Cardiac septum (tissue), 1 donor: ENCODE data around the gene TIMP2. TPM values are rescaled to one million over a fixed set of nuclear protein-coding genes. Genes with fewer than 3 reads are reported as not detected.

Source experiments
- DNase-seq: peaks from one replicate; pipeline ENCODE4 v3.0.0-alpha.2; 2020; ENCODE audit warnings: low spot score
- intact Hi-C: fragments of 100-400 bp; cut with DNase I; formaldehyde crosslinking; loops from one replicate; pipeline ENCODE4 v1.14.0; 2022
- total RNA-seq: library from RNA; stranded (reverse); fragmentation: NEBNext Ultra II Directional; extraction: Animal tissue kit (Norgen Biotek cat#: 25700); gene quantifications from one replicate; pipeline ENCODE4 v1.2.1, GENCODE V29; 2021
- donor health status: DM: no; HTN: no; CAD: no.

Gene TIMP2
- total RNA-seq, 1 donor from 2014 or later: 95.5 TPM

- intact Hi-C loops: no loop called here
- no peak for DNase-seq
These were observed 71.2 kb downstream of the TIMP2 start for GRCh38 chr17:78853926-78854394.

DNA sequence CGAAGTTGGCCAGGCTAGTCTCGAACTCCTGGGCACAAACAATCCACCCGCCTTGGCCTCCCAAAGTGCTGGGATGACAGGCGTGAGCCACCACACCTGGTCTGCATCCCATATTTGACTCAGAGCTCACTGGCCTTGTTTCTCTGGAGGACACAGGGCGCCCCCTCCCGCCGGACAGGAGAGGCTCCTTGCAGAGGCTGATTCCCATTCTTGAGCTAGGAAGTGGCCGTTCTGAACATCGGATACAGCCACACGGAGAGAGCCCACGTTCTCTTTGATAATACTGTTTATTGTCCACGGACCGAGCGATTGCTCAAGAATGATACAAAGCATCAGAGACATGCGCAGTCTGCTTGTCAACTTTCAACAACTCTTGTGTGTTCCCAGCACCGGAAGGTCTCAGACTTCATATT is 72.5 kb downstream of the TIMP2 start:
- intact Hi-C loops: no loop called here
- no peak for DNase-seq

DNA sequence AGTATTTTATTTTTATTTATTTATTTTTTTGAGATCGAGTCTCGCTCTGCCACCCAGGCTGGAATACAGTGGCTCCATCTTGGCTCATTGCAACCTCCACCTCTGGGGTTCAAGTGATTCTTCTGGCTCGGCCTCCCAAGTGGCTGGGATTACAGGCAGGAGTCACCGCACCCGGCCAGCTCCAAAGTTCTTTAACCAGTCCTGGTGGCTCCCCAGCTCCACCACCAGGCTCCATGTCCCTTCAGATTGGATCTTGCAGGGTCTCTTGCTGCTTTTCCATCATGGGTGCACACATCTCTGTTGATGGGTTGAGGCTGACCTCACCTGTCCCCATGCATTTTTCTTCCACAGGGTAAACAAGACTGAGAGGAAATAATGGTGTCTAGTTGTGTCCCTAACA is 76.2 kb downstream of the TIMP2 start:
- intact Hi-C loops: no loop called here
- no peak for DNase-seq

GRCh38 chr17:78847052-78847451 is 78.1 kb downstream of the TIMP2 start:
- intact Hi-C loops: no loop called here
- no peak for DNase-seq

GRCh38 chr17:78844301-78845005 is 80.7 kb downstream of the TIMP2 start:
- DNase-seq: no peak
- intact Hi-C loops: no loop called here

GRCh38 chr17:78842881-78843565 is 82.2 kb downstream of the TIMP2 start:
- DNase-seq: no peak
- intact Hi-C loops: no loop called here

DNA sequence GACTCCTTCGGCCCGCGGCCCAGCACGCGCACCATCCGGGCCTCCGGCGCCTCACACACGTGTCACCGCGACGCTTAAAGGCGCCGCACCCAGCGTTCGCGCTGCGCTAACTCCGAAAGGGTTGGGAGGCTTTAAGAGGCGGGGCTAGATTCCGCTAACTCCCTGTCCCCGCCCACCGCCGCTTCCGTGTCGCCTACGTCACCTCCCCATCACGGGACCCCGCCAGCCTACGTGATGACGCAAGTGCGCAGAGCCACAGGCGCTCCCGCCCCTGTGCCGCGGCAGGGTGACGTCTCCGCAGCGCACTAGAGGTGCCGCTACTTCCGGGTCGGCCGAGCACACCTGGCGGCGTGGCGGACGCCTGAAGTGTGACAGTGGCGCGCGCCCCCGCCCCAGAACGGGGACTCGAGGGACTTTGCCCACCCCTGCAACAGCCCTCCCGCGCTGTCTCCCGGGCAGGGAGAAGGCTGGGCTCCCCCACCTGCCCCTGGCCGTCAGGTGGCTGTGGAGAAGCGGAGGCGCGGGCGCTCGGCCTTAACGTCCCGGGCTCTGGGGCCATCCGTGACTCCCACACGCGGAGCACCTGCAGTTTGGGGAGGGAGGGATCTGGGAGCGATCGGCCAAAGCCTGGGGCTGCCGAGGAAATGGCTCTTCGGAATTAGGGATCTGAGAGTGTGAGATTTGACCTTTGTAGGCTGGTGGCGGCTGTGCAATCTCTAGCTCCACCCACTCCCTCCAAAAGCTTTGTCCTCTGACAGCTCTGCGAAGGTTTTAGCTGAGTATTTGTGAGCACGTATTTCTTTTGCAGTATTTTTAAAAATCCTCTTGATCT is 84.2 kb downstream of the TIMP2 start, which contains the start of gene USP36:
USP36 (minus strand) TSS at position 35 of the 832 bp plus-strand sequence. CDS start 4,451 bp downstream, outside the sequence.
- DNase-seq: peak; percentile 100
- intact Hi-C loops: no loop called here

GRCh38 chr17:78840530-78840779 is 84.7 kb downstream of the TIMP2 start:
- intact Hi-C loops: no loop called here
- no peak for DNase-seq

GRCh38 chr17:78839762-78840529 is 85.2 kb downstream of the TIMP2 start:
- intact Hi-C loops: no loop called here
- DNase-seq: peak; percentile 81

DNA sequence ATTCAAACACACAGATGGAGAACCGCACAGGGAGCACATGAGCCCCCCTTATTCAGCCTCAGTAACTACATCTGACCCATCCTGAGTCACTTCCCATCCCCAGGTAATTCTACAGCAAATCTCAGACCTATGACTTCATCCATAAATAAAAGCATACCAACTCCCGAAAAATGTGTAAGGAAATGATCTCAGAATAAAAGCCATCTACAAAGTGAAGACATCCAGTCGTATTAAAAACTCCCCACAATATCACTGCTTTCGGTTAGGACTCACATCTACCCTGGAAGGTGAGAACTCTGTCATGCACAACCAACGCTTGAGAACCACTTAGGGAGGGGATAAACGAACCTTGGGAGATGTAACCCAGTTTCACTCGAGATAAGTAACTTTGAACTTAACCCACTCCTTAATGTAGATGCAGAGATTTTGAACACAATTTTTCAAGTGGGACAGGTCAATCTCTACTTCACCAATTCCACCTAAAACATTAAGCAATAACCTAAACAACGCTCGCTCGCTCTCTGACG is 85.9 kb downstream of the TIMP2 start:
- DNase-seq: no peak
- intact Hi-C loops: no loop called here

GRCh38 chr17:78838574-78839005 is 86.6 kb downstream of the TIMP2 start:
- DNase-seq: no peak
- intact Hi-C loops: no loop called here

GRCh38 chr17:78836420-78837021 is 88.7 kb downstream of the TIMP2 start:
- no peak for DNase-seq

GRCh38 chr17:78834571-78834970 is 90.6 kb downstream of the TIMP2 start:
- intact Hi-C loops: no loop called here
- no peak for DNase-seq

More at GRCh38 chr17:78836420-78837021, 88.7 kb downstream of the TIMP2 start:
- intact Hi-C loops: no loop called here

GRCh38 chr17:78832541-78832810 is 92.7 kb downstream of the TIMP2 start:
- intact Hi-C loops: no loop called here
- DNase-seq: no peak

DNA sequence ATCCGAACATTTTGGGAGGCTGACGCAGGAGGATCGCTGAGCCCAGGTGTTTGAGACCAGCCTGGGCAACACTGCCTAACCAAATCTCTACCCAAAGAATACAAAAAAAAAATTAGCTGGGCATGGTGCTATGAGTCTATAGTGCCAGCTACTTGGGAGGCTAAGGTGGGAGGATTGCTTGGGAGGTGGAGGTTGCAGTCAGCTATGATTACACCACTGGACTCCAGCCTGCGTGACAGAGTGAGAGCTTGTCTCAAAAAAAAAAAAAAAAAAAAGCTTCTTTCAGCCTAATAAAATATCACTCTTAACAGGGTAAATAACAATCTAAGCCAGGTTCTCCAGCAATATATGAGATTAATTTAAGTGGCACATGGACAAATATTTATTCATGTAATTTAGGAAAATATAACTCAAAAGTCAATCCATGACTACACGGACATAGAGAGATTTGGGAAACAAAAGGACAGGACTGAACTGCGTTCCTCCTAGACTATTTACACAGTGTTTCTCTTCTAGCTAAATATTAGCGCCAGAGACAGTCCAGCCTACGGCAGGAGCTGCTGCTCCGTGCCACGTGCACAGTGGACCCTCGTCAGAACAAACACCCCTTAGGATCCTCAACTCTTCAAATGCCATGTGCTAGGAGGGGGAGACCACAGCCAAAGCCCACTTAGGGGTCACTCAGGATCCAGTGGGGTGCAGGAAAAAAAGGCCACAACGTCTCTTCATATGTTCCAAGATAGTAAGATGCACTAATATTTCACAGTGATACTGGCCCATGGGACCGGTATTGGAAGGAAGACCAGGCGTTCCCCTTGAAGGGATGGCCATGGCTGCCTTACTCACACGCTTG is 93.3 kb downstream of the TIMP2 start:
- intact Hi-C loops: no loop called here
- DNase-seq: no peak

DNA sequence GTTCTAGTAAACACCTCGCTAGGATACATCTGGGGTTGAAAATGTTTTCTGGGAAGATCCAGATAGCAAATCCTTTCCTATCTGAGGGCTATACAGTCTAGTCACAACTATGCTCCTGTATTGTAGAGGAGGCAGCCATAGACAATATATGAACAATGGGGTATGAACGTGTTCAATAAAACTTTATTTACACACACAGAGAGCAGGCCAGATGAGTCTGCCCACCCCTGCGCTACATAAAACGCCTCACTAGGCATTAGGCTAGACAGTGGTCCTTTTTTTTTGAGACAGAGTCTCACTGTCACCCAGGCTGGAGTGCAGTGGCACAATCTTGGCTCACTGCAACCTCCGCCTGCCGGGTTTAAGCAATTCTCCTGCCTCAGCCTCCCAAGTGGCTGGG is 95.7 kb downstream of the TIMP2 start:
- intact Hi-C loops: no loop called here
- no peak for DNase-seq

GRCh38 chr17:78828470-78829185 is 96.6 kb downstream of the TIMP2 start:
- DNase-seq: no peak
- intact Hi-C loops: no loop called here
